PFSK-1 (cell line): ENCODE results near the gene LRFN2.

Source experiments
- FOXP2 ChIP-seq: optimal IDR thresholded peaks from 2 replicates; pipeline ENCODE3; 2011; ENCODE audit warnings: borderline replicate concordance, control low read depth, inconsistent platforms; ENCODE audit not compliant: insufficient read depth; ENCODE audit errors: extremely low read length, extremely low read depth
- POLR2AphosphoS5 ChIP-seq: IDR thresholded peaks from 2 replicates; pipeline ENCODE4 v1.6.1; 2012; ENCODE audit warnings: low read depth, mild to moderate bottlenecking, control low read depth, low read length, moderate library complexity
- SIN3A ChIP-seq: IDR thresholded peaks from 2 replicates; pipeline ENCODE4 v1.6.1; 2012; ENCODE audit warnings: mild to moderate bottlenecking, low read length, moderate library complexity, borderline replicate concordance; ENCODE audit not compliant: insufficient read depth
- TAF1 ChIP-seq: IDR thresholded peaks from 2 replicates; pipeline ENCODE4 v1.6.1; 2012; ENCODE audit warnings: low read length, control low read depth, borderline replicate concordance; ENCODE audit not compliant: insufficient read depth
- TF ChIP-seq, protein P1 (sequence below), 2 experiments: IDR thresholded peaks; 2 replicates each; pipeline versions ENCODE4 v1.6.1 to v1.8.0; 2011 to 2012; ENCODE audit warnings: low read depth in 2 of 2, low read length in 2 of 2, control low read depth in 1 of 2, inconsistent platforms in 1 of 2, mild to moderate bottlenecking in 1 of 2, moderate library complexity in 1 of 2; ENCODE audit not compliant: insufficient read depth in 1 of 2

DNA sequence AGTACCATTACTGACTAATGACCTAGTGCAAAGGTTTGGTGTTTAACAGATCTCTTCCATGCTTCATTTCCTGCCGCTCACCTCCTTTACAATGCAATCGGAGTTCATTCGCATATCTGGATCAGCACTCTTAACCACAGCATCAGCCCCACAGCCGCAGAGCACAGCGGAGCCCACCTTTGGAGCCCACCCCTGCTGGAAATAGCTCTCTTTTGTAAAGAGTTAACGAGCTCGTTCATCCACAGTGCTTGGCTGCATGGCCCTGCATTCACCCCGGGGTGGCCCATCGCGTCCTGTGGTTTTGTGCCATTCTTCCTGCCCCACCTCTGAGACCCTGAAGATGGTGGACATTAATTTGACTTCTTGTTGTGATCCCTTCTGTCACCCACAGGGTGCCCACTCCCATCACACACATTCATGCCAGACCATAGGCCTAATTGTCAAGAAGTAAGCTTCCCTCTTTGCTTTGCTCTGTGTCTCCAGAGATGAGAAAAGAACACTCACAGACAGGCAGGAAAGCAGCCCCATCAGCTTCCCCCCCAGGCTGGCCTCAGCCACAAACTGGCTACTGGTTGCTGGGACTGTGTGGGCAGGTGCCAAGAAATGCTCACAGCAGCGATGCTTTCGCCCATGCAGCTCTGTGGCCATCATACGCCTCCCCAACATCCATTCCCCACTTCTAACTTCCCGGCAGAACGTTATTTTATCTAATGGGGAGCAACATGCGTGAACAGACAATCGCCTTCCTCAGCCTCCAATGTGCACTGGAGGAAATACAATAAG lies 167.0 kb downstream of the LRFN2 start:
- TF ChIP-seq, protein P1, sequence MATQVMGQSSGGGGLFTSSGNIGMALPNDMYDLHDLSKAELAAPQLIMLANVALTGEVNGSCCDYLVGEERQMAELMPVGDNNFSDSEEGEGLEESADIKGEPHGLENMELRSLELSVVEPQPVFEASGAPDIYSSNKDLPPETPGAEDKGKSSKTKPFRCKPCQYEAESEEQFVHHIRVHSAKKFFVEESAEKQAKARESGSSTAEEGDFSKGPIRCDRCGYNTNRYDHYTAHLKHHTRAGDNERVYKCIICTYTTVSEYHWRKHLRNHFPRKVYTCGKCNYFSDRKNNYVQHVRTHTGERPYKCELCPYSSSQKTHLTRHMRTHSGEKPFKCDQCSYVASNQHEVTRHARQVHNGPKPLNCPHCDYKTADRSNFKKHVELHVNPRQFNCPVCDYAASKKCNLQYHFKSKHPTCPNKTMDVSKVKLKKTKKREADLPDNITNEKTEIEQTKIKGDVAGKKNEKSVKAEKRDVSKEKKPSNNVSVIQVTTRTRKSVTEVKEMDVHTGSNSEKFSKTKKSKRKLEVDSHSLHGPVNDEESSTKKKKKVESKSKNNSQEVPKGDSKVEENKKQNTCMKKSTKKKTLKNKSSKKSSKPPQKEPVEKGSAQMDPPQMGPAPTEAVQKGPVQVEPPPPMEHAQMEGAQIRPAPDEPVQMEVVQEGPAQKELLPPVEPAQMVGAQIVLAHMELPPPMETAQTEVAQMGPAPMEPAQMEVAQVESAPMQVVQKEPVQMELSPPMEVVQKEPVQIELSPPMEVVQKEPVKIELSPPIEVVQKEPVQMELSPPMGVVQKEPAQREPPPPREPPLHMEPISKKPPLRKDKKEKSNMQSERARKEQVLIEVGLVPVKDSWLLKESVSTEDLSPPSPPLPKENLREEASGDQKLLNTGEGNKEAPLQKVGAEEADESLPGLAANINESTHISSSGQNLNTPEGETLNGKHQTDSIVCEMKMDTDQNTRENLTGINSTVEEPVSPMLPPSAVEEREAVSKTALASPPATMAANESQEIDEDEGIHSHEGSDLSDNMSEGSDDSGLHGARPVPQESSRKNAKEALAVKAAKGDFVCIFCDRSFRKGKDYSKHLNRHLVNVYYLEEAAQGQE (IDR thresholded peaks at IDR 0.05; ENCODE audit: insufficient read depth in 1 of 2, low read depth in 2 of 2, low read length in 2 of 2) = no peak
- no peak for TF ChIP-seq SIN3A
- TF ChIP-seq POLR2AphosphoS5 = no peak
- no peak for TF ChIP-seq TAF1
- TF ChIP-seq FOXP2 = no peak
